K562 (cell line): ENCODE results near the gene ADAMTS14. TPM values are rescaled to one million over a fixed set of nuclear protein-coding genes. Genes with fewer than 3 reads are reported as not detected.

ENCODE experiments used
- ATAC-seq: fragments of 200-7000 bp; cut with Tn5 transposase; 3 replicates; pipeline ENCODE4 v1.9.1; 2020; ENCODE audit warnings: moderate library complexity
- BruUV-seq: library from RNA; stranded (reverse); fragments of 400-500 nt; replicated peaks from 2 replicates; lab custom pipeline; 2021; lab: Mats Ljungman, UMichigan
- CTCF ChIA-PET: fragments of 300-600 bp; formaldehyde crosslinking; extraction: SDS; loops from one replicate; lab custom pipeline; 2021; ENCODE audit warnings: low intra/inter-chr PET ratio; lab: Yijun Ruan, JAX
- POLR2A ChIA-PET: fragments of 300-600, 350-650 bp; sonication (Branson Sonifier 250); formaldehyde crosslinking; extraction: SDS; loops from one replicate; lab custom pipeline; 2021; ENCODE audit warnings: antibody characterized with exemption, inconsistent platforms; lab: Yijun Ruan, JAX
- DNase-seq, 4 experiments: peaks; one replicate each; pipeline versions ENCODE4 v3.0.0 to v3.0.0-alpha.2; 2011 to 2018; ENCODE audit warnings: low spot score in 3 of 4, mixed read lengths in 3 of 4; ENCODE audit errors: extremely low read depth in 1 of 4
- FAIRE-seq: peaks from 2 replicates; lab custom pipeline; 2011; peaks lifted over from hg19 to GRCh38; lab: Jason Lieb, UNC
- H2AFZ ChIP-seq: 2 replicates; pipeline ENCODE4 v1.6.0; 2011; ENCODE audit warnings: low read depth, low read length, control low read depth, inconsistent platforms
- H3K27ac ChIP-seq: fragments of 200-600 bp; 3 replicates; pipeline ENCODE4 v1.8.0; 2011; ENCODE audit warnings: low read depth, mild to moderate bottlenecking, control low read depth, inconsistent platforms, low read length, moderate library complexity, mixed read lengths; ENCODE audit errors: extremely low read depth
- H3K27me3 ChIP-seq, 2 experiments: fragments of 300-600 bp in 1 of 2; 2 replicates in 1 of 2; 3 replicates in 1 of 2; pipeline versions ENCODE4 v1.6.0 to v1.8.0; 2011; ENCODE audit warnings: inconsistent platforms in 2 of 2, low read length in 2 of 2, mild to moderate bottlenecking in 1 of 2, mixed read lengths in 1 of 2, moderate library complexity in 1 of 2; ENCODE audit not compliant: control insufficient read depth in 2 of 2, insufficient read depth in 2 of 2
- H3K36me3 ChIP-seq: fragments of 300-600 bp; 3 replicates; pipeline ENCODE4 v1.8.0; 2011; ENCODE audit warnings: mild to moderate bottlenecking, low read length, inconsistent platforms; ENCODE audit not compliant: control insufficient read depth, insufficient read depth
- H3K4me1 ChIP-seq, 2 experiments: fragments of 200-600 bp in 1 of 2; replicated peaks in 1 of 2; 2 replicates in 1 of 2; 3 replicates in 1 of 2; pipeline versions ENCODE4 v1.5.1 to v1.8.0; 2011; ENCODE audit warnings: inconsistent platforms in 2 of 2, low read length in 2 of 2, mild to moderate bottlenecking in 1 of 2, mixed read lengths in 1 of 2, moderate library complexity in 1 of 2; ENCODE audit not compliant: control insufficient read depth in 2 of 2, insufficient read depth in 2 of 2
- H3K4me2 ChIP-seq: 2 replicates; pipeline ENCODE4 v1.6.1; 2011; ENCODE audit warnings: low read length, control low read depth, inconsistent platforms, mixed read lengths; ENCODE audit not compliant: insufficient read depth
- H3K4me3 ChIP-seq: fragments of 200-600 bp; sonication (generic), shearing (Covaris generic); 2 replicates; pipeline ENCODE4 v1.5.1; 2016; ENCODE audit warnings: control low read depth, inconsistent platforms
- H3K79me2 ChIP-seq: fragments of 200-600 bp; 3 replicates; pipeline ENCODE4 v1.8.0; 2011; ENCODE audit warnings: low read length, inconsistent platforms; ENCODE audit not compliant: control insufficient read depth, insufficient read depth
- H3K9ac ChIP-seq, 2 experiments: 2 replicates each; pipeline versions ENCODE4 v1.6.0 to v1.6.1; 2011; ENCODE audit warnings: low read depth in 2 of 2, low read length in 2 of 2, control low read depth in 1 of 2, inconsistent platforms in 1 of 2, mild to moderate bottlenecking in 1 of 2, mixed read lengths in 1 of 2; ENCODE audit not compliant: insufficient read depth in 1 of 2
- H3K9me1 ChIP-seq: one replicate; pipeline ENCODE4 v1.6.0; 2011; ENCODE audit warnings: inconsistent platforms, mild to moderate bottlenecking, low read length, moderate library complexity; ENCODE audit not compliant: control insufficient read depth, insufficient read depth
- H3K9me3 ChIP-seq: replicated peaks from 2 replicates; pipeline ENCODE4 v1.5.1; 2011; ENCODE audit warnings: low read depth, low read length, inconsistent platforms; ENCODE audit not compliant: control insufficient read depth, insufficient read depth
- H4K20me1 ChIP-seq: replicated peaks from 2 replicates; pipeline ENCODE4 v1.6.1; 2011; ENCODE audit warnings: low read length, inconsistent platforms, mixed read lengths; ENCODE audit not compliant: control insufficient read depth, insufficient read depth
- ATF7 ChIP-seq: fragments of 450-650 bp; IDR thresholded peaks from 2 replicates; pipeline ENCODE4 v1.7.1; 2014; ENCODE audit warnings: mild to moderate bottlenecking, moderate library complexity
- CBFA2T2 ChIP-seq: fragments of 450-650 bp; conservative IDR thresholded peaks from 2 replicates; pipeline ENCODE4 v1.6.1; 2017; ENCODE audit warnings: mild to moderate bottlenecking
- CGGBP1 ChIP-seq: fragments of 250-450 bp; sonication (Bioruptor Pico); IDR thresholded peaks from 2 replicates; pipeline ENCODE4 v1.9.0; 2021; ENCODE audit warnings: mild to moderate bottlenecking
- CHAMP1 ChIP-seq: fragments of 450-650 bp; IDR thresholded peaks from 2 replicates; pipeline ENCODE4 v1.6.1; 2016; ENCODE audit warnings: mild to moderate bottlenecking
- E2F8 ChIP-seq: fragments of 450-650 bp; IDR thresholded peaks from 2 replicates; pipeline ENCODE4 v1.7.1; 2018; ENCODE audit warnings: mild to moderate bottlenecking, low read depth; ENCODE audit not compliant: partially characterized antibody
- HOXB6 ChIP-seq: fragments of 250-450 bp; sonication (Bioruptor Pico); IDR thresholded peaks from 2 replicates; pipeline ENCODE4 v1.5.1; 2022; ENCODE audit warnings: mild to moderate bottlenecking, borderline replicate concordance
- MAX ChIP-seq: sonication (generic); formaldehyde crosslinking; IDR thresholded peaks from 2 replicates; pipeline ENCODE4 v1.9.0; 2022; ENCODE audit warnings: mild to moderate bottlenecking, missing genetic modification reagents
- MBD2 ChIP-seq: sonication (generic); IDR thresholded peaks from 2 replicates; pipeline ENCODE4 v1.6.1; 2016; ENCODE audit warnings: low read depth, borderline replicate concordance
- MCM5 ChIP-seq: fragments of 450-650 bp; IDR thresholded peaks from 2 replicates; pipeline ENCODE4 v1.6.1; 2016; ENCODE audit warnings: low read depth
- PHTF2 ChIP-seq: fragments of 250-450 bp; sonication (Bioruptor Pico); IDR thresholded peaks from 2 replicates; pipeline ENCODE4 v1.5.0; 2021; ENCODE audit warnings: mild to moderate bottlenecking
- POLR2A ChIP-seq: fragments of 450-650 bp; conservative IDR thresholded peaks from 2 replicates; pipeline ENCODE4 v1.6.1; 2016
- POLR2G ChIP-seq: fragments of 200-400 bp; formaldehyde crosslinking; IDR thresholded peaks from 2 replicates; pipeline ENCODE4 v1.6.1; 2017; ENCODE audit warnings: low read depth, mild to moderate bottlenecking, antibody characterized with exemption, low read length, moderate library complexity
- TCF7 ChIP-seq: sonication (generic); IDR thresholded peaks from 2 replicates; pipeline ENCODE4 v1.6.1; 2016; ENCODE audit warnings: antibody characterized with exemption, borderline replicate concordance
- TFE3 ChIP-seq: fragments of 450-650 bp; formaldehyde crosslinking; IDR thresholded peaks from 2 replicates; pipeline ENCODE4 v1.4.0; 2020; ENCODE audit warnings: mild to moderate bottlenecking, mixed read lengths
- TRIM28 ChIP-seq: fragments of 450-650 bp; IDR thresholded peaks from 2 replicates; pipeline ENCODE4 v1.6.1; 2017
- ZBED1 ChIP-seq: IDR thresholded peaks from 2 replicates; pipeline ENCODE4 v1.6.1; 2014
- ZNF124 ChIP-seq: sonication (generic); formaldehyde crosslinking; IDR thresholded peaks from 2 replicates; pipeline ENCODE4 v1.8.1; 2022; ENCODE audit warnings: missing genetic modification reagents
- ZNF644 ChIP-seq: fragments of 200-800 bp; sonication (Bioruptor generic); IDR thresholded peaks from 2 replicates; pipeline ENCODE4 v1.6.1; 2016; ENCODE audit warnings: low read depth, missing genetic modification characterization, missing compliant biosample characterization
- WGBS: fragments of 100-300 bp; shearing (Covaris generic); methylation state at CpG from one replicate; pipeline ENCODE4 v1.1.6; 2016; ENCODE audit warnings: low coverage, mixed read lengths; ENCODE audit not compliant: insufficient coverage; ENCODE audit errors: missing lambda C conversion rate; 5-methylcytosine and 5-hydroxymethylcytosine counted together
- in situ Hi-C: fragments of 300-500 bp; cut with MboI; formaldehyde crosslinking; loops from 4 replicates; pipeline ENCODE4 v1.15.0; 2018; ENCODE audit warnings: inconsistent platforms, mixed read lengths
- intact Hi-C: fragments of 100-400 bp; cut with micrococcal nuclease; formaldehyde crosslinking; loops from 2 replicates; pipeline ENCODE4 v1.14.2; 2022
- polyA plus RNA-seq, 8 experiments: library from polyadenylated mRNA; depleted of rRNA in 4 of 8; stranded (reverse) in 5 of 8; unstranded in 3 of 8; fragments of >200 nt; fragmentation: Nextera tagmentation in 2 of 8; fragmentation: Illumina TruSeq in 1 of 8; extraction: Ambion mirVana in 2 of 8; extraction: Trizol in 1 of 8; gene quantifications; 2 replicates each; pipeline versions ENCODE4 v1.2.1 to v1.2.3, GENCODE V29; 2011 to 2014; ENCODE audit warnings: inconsistent platforms in 1 of 8, missing spikeins in 1 of 8
- total RNA-seq, 7 experiments: library from RNA; depleted of rRNA in 6 of 7; stranded (reverse); fragments of >200 nt in 6 of 7; fragmentation: Illumina TruSeq in 2 of 7; extraction: Trizol in 2 of 7; gene quantifications; 2 replicates each; pipeline versions ENCODE4 v1.2.1 to v1.2.3, GENCODE V29; 2011 to 2021; ENCODE audit warnings: low replicate concordance in 1 of 7

The ADAMTS14 gene
- total and polyA plus RNA-seq, 9 of the 15 experiments (the other 6 are each of a cell fraction or from before 2014, with no cell fraction given): 0.04 to 37.4 (median 15.9) TPM

GRCh38 chr10:70757856-70758255 is 85.5 kb downstream of the ADAMTS14 start:
- H3K9ac ChIP-seq: peak overlapping the region in 1 of 2 experiments; percentile 11; a peak in 2 of 4 replicates
- H3K27me3 ChIP-seq: no peaks in the 10 kb centered on the region
- H3K9me1 ChIP-seq: no peaks in the 10 kb centered on the region
- no peaks in the 10 kb centered on the region for H4K20me1 ChIP-seq
- ChIA-PET CTCF (interaction anchor here (2.7 kb wide), 2 partner anchors 198 to 208 kb away, joined by 15 to 31 read pairs; no protein-coding TSS in a partner anchor), POLR2A (no interaction called here)
- intact Hi-C loops (loop anchor here (2.0 to 5.0 kb wide), 3 partner anchors 85 to 296 kb away; partner anchors contain the start of gene ADAMTS14), in situ Hi-C loops (loop anchor here (10.0 kb wide), 1 partner anchor 1963 kb away; no protein-coding TSS in a partner anchor)
- peaks cover 74% of the 10 kb centered on the region for H3K36me3 ChIP-seq
- H3K4me3 ChIP-seq: no peak overlapping the region
- no peaks in the 10 kb centered on the region for H3K9me3 ChIP-seq
- no TSS peak for BruUV-seq
- no peak for ATAC-seq
- H3K79me2 ChIP-seq: no peaks in the 10 kb centered on the region
- DNase-seq: no peak
- FAIRE-seq: no peak
- H3K27ac ChIP-seq: no peak overlapping the region
- H2AFZ ChIP-seq: no peak overlapping the region
- H3K4me1 ChIP-seq: peaks cover 25 to 31% of the 10 kb centered on the region in 2 experiments
- WGBS: 87% methylated on average over 12 of the region's 13 CpGs
- H3K4me2 ChIP-seq: no peak overlapping the region
- TF ChIP-seq MCM5: no peak
- TF ChIP-seq TCF7: no peak
- TF ChIP-seq E2F8: peak; percentile 14
- no peak for TF ChIP-seq HOXB6 (CRISPR knock-in tag)
- no peak for TF ChIP-seq CGGBP1 (CRISPR knock-in tag)
- TF ChIP-seq ZNF124 (CRISPR knock-in tag): no peak
- no peak for TF ChIP-seq PHTF2
- no peak for TF ChIP-seq ZNF644 (tag)
- peak; percentile 39; the same call in 1 of the 2 replicates for TF ChIP-seq MAX (CRISPR knock-in tag)
- no peak for TF ChIP-seq CBFA2T2
- TF ChIP-seq ZBED1: no peak
- TF ChIP-seq POLR2A: 0 out of 2 replicates have a peak, but pooled peaks have one; percentile 33
- TF ChIP-seq ATF7: no peak
- TF ChIP-seq POLR2G: peak; percentile 59
- no peak for TF ChIP-seq CHAMP1
- no peak for TF ChIP-seq TRIM28
- no peak for TF ChIP-seq MBD2
- TF ChIP-seq TFE3: no peak
